ENCODE results near the gene HNF1A.

Gene HNF1A

GRCh38 chr12:120990487-120991055 is 12.2 kb downstream of the HNF1A start:
- DNase-seq = no peak

GRCh38 chr12:120991965-120992364 is 13.6 kb downstream of the HNF1A start:
- DNase-seq = no peak

- no peak for DNase-seq
These were observed 14.6 kb downstream of the HNF1A start for GRCh38 chr12:120992989-120993388.

GRCh38 chr12:120993496-120993895 is 15.2 kb downstream of the HNF1A start:
- no peak for DNase-seq

- DNase-seq = no peak
These were observed 15.7 kb downstream of the HNF1A start for GRCh38 chr12:120994059-120994458.

GRCh38 chr12:120994589-120995337 is 16.4 kb downstream of the HNF1A start:
- no peak for DNase-seq

- DNase-seq = no peak
These were observed 17.9 kb downstream of the HNF1A start for GRCh38 chr12:120996133-120996746.

GRCh38 chr12:120997448-120997847 is 19.1 kb downstream of the HNF1A start:
- no peak for DNase-seq

GRCh38 chr12:120998435-120998834 is 20.1 kb downstream of the HNF1A start:
- no peak for DNase-seq

GRCh38 chr12:120999191-121000120 is 21.1 kb downstream of the HNF1A start:
- no peak for DNase-seq

- DNase-seq = no peak
These were observed 22.2 kb downstream of the HNF1A start for GRCh38 chr12:121000530-121000929.

- DNase-seq = no peak
These were observed 22.7 kb downstream of the HNF1A start for GRCh38 chr12:121001060-121001459.

- no peak for DNase-seq
These were observed 23.6 kb downstream of the HNF1A start for GRCh38 chr12:121001841-121002483.

- no peak for DNase-seq
These were observed 25.3 kb downstream of the HNF1A start for GRCh38 chr12:121003650-121004049.

- no peak for DNase-seq
These were observed 26.0 kb downstream of the HNF1A start for GRCh38 chr12:121004253-121004815.

GRCh38 chr12:121005346-121005815 is 27.0 kb downstream of the HNF1A start:
- DNase-seq = peak; percentile 73

- DNase-seq = no peak
These were observed 30.2 kb downstream of the HNF1A start for GRCh38 chr12:121008347-121009098.

GRCh38 chr12:121009741-121010140 is 31.4 kb downstream of the HNF1A start:
- peak; percentile 26 for DNase-seq

GRCh38 chr12:121010860-121011259 is 32.5 kb downstream of the HNF1A start:
- no peak for DNase-seq

- DNase-seq = no peak
These were observed 33.5 kb downstream of the HNF1A start for GRCh38 chr12:121011820-121012219.

- DNase-seq = no peak
These were observed 35.4 kb downstream of the HNF1A start for GRCh38 chr12:121013715-121014114.

Measured in RPMI8226 (cell line).